NCI-H2196 treated with DMSO at 0.1 percent for 48 hours (cell line): ENCODE results near the gene C17orf114.
A peak's percentile ranks its signal among the peaks of the same experiment; 100 is the strongest.

Experiments used
- DNase-seq: peaks from one replicate; lab custom pipeline; 2025; ENCODE audit not compliant: unreplicated experiment; lab: John Stamatoyannopoulos, UW

Gene C17orf114

DNA sequence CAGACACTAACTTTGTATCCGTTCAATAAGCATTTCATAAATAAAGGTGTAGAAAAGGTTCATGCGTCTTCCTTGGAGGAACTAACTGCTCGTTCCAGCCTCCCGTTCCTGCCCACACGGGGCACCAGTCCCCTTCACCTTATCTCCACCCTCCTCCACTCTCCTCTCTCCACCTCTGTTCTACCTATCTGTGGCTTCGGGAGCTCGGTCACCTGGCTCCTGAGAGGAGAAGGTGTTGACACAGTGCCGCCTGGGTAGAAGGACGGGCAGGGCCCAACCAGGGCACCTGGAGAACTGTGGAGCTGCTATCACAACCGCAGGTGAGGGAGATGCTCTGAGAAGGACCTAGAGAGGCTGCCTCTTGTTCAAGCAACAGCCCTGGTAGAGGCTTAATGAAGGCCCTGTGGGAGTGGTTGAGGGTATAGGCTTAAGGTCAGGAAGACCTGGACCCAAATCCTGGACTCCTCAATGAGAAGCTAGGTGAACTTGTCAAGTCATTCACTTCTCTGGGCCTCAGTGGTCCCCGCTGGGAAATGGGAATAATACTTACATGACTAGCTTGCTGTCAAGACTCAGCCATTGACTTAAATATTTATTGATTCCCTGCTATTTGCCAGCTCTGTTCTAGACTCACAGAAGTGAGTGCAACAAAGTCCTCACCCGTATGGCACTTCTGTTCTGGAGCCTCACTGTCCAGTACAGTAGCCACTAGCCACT is 21.4 kb upstream of the C17orf114 start:
- DNase-seq = no peak

DNA sequence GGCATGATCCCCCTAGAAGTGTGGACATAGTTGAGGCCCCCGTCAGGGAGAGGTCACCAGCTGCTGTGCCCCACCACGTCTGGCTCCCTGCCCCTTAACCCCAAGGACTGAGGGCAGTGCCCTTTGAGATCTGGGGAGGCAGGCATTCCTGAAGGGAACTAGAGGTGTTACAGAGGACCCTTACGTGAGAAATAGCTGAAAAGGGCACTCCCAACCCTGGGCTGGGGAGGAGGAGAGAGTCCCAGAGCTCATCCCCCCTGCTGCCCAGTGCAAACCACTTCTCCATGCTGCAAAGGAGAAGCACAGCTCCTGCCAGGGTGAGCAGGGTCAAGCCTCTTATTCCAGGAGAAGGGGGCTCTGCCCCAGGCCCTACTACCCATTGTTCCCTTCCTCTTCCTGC is 20.7 kb upstream of the C17orf114 start:
- DNase-seq = no peak

DNA sequence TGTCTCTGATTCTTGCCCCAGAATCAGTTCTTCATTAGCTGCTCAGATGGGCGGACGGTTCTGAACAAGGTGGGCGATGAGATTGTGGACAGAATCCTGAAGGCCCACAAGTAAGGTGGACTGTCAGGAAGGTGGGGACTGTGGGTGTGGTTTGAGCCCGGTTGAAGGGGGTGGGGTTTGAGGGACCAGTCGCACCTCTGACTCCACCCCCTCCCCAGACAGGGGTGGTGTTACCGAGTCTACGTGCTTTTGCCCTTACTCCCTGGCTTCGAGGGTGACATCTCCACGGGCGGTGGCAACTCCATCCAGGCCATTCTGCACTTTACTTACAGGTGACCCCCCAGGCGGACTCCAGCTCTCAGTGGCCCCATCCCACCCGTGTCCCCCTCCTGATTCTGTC is 16.1 kb upstream of the C17orf114 start:
- DNase-seq = no peak

DNA sequence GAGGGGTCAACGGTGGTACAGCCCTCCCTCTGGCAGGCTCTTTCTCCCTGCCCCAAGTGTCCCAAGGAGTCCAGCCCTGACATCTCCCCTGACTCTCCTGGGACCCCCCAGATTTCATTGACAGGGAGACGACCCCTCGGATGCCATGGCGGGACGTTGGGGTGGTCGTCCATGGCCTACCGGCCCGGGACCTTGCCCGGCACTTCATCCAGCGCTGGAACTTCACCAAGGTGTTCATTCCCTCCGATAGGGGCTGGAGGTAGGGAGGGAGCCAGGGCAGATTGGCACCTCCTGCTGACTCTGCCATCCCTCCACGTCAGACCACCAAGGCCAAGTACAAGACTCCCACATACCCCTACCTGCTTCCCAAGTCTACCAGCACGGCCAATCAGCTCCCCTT is 14.7 kb upstream of the C17orf114 start:
- DNase-seq = no peak

DNA sequence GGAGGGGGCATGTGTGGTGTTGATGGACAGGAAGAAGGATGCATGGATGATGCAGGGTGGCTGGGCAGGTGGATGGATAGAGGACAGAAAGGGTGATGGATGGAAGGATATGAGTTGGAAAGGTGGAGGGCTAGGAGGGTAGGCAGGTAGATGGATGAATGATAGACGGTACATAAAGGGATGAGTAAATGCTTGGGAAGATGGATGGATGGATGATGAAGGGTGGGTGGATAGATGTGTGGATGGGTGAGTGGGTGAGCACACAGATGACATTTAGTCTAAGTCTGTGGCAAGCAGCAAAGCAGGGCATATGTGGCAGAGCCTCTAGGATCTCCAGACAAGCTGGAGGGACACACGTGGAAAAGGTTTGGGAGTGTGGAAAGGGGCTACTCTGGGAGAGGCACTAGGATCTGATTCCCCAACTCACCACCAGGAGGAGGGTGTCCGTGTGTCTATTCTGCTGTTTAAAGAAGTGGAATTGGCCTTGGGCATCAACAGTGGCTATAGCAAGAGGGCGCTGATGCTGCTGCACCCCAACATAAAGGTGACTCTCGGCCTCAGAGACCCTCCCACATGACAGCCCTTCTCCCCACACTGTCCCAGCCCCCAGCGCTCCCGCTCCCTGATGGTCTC is 13.0 kb upstream of the C17orf114 start:
- no peak for DNase-seq

DNA sequence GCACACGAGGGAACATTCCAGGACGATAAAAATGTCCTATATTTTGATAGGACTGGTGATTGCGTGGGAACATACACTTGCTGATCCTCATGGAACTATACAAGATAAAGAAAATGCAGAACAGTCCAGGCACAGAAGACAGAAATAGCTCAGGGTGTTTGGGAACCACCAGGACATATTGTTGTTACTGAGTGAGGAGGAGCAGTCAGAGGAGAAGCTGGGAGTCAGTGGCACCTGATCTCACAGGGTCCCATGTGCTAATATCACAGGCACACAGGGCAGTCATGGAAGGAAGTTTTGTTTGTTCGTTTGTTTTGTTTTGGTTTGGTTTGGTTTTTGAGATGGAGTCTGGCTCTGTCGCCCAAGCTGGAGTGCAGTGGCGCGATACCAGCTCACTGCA is 10.6 kb upstream of the C17orf114 start:
- no peak for DNase-seq

DNA sequence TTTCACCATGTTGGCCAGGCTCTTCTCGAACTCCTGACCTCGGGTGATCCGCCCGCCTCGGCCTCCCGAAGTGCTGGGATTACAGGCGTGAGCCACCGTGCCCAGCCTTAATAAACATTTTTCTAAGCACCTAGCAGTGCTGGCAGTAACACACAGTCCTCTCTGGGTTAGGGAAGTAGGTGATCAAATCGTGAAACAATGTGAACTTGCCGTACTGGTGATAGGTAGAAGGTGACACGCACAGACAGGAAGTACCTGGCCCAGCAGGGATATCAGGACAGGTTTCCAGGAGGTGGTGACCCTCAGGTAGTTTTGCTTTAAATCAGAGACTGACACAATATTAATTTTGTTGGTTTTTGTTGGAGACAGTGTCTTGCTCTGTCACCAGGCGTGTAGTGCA is 9.3 kb upstream of the C17orf114 start:
- DNase-seq = no peak

DNA sequence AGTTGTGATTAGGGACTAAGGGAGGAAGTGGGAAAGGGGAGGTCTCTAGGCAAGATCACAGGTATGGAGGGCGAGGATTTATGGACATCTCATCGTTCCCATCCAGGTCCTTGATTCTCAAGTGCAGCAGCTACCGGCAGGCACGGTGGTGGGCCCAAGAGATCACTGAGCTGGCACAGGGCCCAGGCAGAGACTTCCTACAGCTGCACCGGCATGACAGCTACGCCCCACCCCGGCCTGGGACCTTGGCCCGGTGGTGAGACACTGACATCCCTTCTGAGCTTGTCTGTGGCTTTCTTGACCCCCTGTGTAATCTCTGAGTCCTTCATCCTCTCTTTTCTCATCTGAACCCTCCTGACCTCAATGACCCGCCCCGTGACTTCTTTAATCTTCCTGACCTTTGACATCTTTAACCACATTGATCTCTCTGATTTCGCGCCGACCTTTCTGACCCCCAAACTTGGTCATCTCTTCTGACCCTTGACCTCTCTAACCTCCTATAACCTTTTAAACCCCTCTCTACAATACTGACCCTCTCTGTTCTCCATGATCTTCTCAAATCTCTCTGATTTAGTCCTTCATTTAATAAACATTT is 8.7 kb upstream of the C17orf114 start:
- no peak for DNase-seq

DNA sequence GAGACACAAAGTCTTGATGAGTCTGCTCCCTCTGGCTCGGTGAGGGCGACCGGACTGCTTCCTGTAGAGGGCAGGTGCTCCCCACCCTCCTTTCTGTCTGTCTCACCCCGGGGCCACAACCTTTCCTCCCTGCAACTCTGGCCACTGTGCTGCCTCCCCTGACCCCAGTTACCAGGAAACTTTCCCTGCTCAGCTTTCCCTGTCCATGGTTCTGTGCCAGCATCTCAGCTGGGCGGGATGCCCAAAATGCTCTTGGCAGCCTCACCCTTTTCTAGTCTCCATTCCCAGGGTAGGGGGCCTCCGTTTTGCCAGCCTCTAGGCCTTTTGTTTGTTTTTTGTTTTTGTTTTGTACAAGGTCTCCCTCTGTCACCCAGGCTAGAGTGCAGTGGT is 6.2 kb upstream of the C17orf114 start:
- DNase-seq = peak; percentile 1

DNA sequence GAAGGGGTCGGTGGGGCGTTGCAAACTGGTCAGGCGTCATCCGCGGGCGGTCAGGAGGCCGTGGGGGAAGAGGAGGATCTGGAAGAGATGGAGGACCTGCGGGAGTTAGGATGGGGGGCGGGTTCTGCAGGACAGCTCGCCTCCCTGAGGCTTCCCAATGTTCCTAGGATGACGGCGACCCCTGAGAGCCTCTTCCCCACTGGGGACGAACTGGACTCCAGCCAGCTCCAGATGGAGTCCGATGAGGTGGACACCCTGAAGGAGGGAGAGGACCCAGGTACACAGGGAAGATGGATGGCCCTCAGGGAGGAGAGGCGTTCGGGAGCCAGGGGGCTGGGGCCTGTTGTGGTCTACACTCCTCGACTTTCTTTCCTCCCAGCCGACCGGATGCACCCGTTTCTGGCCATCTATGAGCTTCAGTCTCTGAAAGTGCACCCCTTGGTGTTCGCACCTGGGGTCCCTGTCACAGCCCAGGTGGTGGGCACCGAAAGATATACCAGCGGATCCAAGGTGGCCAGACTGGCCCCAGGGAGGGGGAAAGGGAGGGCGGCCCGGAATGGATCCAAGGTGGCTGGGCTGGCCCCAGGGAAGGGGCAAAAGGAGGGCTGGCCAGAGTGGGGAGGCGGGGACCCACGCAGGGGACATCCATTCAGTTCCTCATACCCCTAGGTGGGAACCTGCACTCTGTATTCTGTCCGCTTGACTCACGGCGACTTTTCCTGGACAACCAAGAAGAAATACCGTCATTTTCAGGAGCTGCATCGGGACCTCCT is 5.7 kb upstream of the C17orf114 start:
- DNase-seq = no peak

DNA sequence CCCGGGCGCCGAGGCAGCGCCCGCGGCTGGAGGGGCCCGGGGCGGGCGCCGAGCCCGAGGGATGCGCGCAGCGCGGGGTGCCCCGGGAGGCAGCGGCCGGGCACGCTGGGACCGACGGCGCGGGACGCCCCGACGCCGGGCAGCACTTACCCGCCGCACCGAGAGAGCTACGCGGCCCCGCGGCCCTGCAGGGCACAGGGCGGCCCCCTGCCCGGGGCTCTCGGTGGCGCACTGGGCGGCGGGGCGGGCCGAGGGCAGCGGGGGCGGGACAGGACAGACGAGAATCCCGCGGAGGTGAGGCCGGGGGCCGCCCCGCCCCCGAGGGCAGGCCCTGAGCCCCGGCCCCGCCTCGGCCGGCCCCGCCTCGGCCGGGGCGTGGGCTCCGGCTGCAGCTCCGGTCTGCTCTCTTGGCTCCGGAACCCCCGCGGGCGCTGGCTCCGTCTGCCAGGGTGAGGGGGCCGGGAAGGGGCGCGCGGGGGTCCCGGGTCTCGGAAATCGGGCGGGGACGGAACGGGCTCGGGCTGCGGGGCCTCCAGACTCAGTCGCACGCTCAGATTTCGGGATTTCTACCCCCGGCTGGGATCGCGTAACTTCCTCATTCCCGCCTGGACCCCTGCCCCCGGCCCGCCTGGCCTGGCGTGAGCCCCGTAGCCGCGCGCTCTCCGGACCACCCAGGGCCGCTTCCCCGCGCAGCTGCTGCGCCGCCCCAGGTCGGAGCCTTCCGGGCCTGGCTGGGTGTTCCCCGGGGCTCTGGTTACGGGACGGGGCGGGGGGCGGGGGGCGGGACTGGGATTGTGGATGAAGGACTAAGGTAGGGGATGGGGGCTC is 4.9 kb upstream of the C17orf114 start, which contains the start of gene PLD2:
Gene PLD2, plus strand, starts transcription at position 376 of the 828 bp plus-strand sequence. CDS start 621 bp downstream, outside the sequence.
- DNase-seq = peak; percentile 52

DNA sequence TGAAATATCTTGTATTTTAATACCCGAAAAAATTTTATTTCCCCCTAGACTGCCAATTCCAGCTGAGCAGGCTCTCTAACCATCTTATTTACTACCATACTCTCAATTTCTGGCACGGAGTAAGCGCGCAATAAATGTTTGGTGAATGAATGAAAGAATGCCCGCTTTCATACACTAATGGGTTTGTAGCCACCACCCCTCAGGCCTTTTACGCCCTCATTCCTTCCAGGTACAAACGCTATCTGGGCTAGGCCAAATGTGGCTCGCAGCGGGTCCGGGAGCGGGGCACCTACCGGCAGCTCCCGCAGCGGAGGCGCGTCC is 4.3 kb upstream of the C17orf114 start:
- no peak for DNase-seq

DNA sequence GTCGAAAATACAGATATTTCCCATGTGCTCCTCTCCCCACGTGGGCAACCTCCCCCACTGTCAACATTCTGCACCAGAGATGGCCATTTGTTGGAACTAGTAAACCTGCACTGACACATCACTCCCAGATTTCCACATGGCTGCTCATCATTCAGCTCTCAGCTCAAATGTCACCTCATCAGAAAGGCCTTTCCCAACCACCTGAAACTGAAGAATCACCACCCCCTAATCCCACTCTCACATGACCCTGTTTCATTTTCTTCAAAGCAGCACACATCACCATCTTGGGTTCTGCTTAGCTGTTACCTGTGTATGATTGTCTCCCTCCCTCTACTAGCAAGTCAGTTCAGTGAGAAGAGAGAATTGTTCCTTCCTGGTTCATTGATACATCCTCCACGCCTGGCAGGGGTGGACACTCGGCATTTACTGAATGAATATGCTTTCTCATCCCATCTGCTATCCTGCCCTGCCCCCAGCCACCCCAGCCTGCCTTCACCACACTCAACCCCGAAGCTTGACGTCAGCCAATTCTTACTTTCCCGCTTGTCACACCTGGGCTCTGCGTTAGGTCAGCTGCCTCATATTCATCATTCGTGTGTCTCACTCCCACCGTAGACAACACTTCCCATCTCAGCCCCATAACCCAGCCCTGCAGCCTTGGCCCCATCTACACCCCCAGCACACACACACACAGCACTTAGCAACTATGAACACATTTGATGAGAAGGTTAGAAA is 1.5 kb downstream of the C17orf114 start:
- DNase-seq = peak; percentile 45

DNA sequence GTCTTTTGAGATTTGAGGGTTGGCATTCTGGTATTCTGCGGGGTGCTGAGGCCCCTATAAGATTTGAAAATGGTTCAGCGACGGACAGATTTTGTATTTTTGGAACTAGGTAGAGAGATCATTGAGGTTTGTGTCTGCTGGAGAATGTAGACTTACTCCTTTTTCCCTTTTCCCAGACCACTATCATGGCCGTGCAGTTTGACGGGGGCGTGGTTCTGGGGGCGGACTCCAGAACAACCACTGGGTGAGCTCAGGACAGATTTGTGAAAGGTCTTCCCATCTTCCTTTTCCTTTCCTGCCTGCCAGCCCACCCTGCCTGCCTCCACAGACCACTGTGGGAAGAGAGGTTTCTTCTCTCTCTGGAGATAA is 5.6 kb downstream of the C17orf114 start:
- DNase-seq = no peak

DNA sequence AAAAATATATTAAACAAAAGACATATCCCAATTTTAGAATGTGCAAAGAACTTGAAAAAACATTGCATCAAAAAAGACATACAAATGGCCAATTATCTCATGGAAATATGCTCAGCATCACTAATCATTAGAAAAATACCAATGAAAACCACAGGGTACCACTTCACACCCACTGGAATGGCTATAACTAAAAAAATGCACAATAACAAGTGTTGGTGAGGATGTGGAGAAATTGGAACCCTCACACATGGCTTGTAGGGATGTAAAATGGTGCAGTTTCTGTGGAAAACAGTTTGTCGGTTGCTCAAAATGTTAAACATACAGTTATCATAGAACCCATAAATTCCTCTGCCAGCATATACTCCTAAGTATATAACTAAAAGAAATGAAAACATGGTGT is 7.0 kb downstream of the C17orf114 start:
- DNase-seq = no peak

DNA sequence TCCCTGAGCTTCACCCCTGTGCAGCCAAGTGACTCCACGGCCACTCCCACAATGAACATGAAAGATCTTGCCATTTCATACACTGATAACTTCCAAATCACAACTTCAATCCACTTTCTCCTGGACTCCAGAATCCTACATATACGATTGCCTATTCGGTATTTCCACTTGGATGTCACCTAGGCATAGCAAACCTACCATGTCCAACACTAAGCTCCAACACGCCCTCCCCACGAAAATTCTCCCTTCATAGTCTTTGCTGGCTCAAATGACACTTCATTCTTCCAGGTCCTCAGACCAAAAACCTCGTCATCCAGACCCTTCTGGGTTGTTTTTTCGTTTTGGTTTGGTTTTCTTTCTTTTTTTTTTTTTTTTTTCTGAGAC is 11.4 kb downstream of the C17orf114 start:
- DNase-seq = no peak

DNA sequence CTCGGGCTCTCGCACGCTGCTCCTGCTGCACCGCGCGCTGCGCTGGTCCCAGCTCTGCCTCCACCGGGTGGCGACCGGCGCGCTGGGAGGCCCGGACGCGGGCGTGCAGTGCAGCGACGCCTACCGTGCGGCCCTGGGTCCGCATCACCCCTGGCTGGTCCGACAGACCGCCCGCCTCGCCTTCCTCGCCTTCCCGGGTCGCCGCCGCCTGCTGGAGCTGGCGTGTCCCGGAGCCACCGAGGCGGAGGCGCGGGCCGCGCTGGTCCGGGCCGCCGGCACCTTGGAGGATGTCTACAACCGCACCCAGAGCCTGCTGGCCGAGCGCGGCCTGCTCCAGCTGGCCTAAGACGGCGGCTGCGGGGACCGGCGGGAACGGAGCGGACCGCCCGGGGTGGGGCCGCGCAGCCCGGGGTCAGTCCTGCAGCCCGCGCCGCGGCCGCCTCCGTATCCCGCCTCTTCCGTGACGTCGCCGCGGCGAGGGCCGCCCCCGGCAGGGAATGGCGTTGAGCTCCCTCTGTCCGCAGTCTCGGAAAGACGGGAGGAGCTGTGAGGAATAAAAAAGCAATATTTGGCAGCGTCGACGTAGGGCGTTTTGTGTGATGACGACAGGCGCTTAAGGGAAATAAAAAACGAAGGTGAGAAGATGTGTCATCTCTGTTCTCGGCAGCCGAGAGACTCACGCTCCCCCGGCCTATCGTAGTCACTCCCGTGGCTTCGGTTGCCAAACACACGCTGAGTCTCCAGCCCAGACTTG is 12.0 kb downstream of the C17orf114 start:
- DNase-seq = peak; percentile 34

DNA sequence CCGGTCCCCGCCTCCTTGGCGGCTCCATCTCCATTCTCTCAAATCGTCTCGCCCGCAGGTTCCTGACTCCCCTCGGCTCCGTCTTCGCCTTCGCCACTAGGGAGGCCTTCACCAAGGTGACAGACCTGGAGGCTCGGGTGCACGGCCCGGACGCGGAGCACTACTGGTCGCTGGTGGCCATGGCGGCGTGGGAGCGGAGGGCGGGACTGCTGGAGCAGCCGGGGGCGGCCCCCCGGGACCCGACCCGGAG is 12.5 kb downstream of the C17orf114 start:
- DNase-seq = no peak

DNA sequence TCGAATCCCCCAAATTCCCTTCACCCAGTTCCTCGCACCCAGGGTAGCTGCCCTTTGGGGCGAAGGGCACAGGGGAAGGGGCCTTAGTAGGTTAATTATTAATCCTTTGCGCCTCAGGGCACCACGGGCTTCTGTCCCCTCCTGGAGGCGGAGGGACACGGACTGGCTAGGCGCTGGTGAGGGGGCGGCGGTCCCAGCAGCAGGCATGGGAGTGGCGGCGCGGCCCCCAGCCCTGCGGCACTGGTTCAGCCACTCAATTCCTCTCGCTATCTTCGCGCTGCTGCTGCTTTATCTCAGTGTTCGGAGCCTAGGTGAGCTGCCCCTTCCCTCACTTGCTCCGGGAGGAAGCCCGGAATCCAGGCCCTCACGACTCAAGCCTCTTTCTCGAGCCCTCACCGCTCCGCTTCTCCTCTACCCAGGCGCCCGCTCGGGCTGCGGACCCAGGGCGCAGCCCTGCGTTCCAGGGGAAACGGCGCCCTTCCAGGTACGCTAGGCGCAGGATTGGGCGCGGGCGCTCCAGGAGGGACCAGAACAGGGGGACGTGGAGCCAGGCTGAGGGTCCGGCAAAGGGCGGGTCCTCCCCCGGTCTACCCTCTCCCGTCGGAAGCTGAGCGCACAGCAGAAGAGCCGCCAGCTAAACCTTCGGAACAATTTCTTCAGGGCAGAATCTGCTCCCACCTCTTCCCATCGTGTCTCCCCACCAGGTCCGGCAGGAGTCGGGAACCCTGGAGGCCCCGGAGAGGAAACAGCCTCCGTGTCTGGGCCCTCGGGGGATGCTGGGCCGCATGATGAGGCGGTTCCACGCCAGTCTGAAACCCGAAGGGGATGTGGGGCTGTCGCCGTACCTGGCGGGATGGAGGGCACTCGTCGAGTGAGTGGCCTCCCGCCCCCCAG is 13.1 kb downstream of the C17orf114 start, which contains the start of gene GLTPD2:
Gene GLTPD2, plus strand, starts transcription at position 158 of the 894 bp plus-strand sequence. Its CDS starts 48 bp downstream, at position 206.
- DNase-seq = no peak
